GM12864 (cell line): ENCODE results near the gene ZNF606.

Experiments
- DNase-seq: peaks from one replicate; pipeline ENCODE4 v3.0.0-alpha.2; 2011; ENCODE audit warnings: low read depth
- H3K4me3 ChIP-seq: 2 replicates; pipeline ENCODE4 v1.5.1; 2011; ENCODE audit warnings: mild to moderate bottlenecking, low read depth, low read length, control low read depth
- CTCF ChIP-seq: IDR thresholded peaks from 2 replicates; pipeline ENCODE4 v1.5.1; 2011; ENCODE audit warnings: low read depth, mild to moderate bottlenecking, moderate library complexity, low read length, control low read depth, inconsistent platforms; ENCODE audit errors: missing control alignments

Gene ZNF606

GRCh38 chr19:57954996-57955395 is 47.6 kb downstream of the ZNF606 start:
- DNase-seq: no peak
- TF ChIP-seq CTCF: no peak
- no peak overlapping the region for H3K4me3 ChIP-seq

DNA sequence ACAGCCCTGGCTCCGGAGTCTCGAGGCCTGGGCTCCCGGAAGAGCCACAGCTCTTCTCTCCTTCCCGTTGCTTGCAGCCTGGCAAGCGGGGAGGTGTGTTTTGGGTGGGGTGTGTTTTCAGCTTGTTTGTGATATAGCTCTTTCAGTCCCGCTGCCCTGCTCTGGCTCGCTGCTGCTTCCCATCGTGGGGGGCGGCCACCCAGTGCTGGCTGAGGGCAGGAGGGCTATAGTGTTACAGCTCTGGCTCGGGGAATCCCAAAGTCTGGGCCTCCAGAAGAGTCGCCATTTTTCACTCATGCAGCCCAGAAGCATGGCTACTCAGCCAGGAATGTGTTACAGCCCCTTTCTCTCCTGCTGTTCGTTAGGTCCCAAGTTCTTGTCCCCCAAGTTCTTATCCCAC is 52.9 kb downstream of the ZNF606 start:
- no peak for DNase-seq
- H3K4me3 ChIP-seq: no peak overlapping the region
- TF ChIP-seq CTCF: no peak

GRCh38 chr19:57949296-57949695 is 53.3 kb downstream of the ZNF606 start:
- no peak overlapping the region for H3K4me3 ChIP-seq

DNA sequence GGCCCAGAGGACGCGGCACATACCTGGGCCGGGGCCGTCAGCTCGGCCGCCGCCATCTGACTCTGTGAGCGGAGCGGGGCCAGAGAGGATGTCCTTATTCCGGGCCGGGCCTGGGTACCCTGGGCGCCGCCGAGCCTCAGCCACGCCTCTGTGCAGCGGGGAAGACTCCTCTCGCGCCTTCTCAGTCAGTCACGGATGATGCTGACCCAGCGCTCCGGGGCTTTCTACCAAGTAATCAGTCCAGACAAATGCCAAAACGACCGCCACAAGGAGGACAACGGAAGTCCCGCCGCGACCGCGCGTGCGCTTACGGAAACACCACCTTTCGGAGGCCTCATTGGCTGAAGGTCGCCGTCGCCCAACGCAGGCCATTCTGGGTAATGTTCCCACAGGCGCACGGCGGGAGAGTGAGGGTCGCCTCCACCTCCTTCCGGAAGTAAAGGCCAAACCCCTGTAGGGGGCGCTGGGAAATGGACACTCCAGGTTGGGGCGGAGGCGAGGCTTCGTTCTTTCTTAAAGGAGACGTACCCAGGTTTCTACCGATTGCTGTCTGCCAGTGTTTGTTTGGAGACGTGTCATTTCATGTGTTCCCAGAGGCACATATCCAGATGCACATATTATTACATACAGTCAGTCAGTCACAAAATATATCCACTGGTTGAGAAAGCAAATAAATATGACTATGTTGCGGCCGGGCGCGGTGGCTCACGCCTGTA is 55.0 kb downstream of the ZNF606 start, which contains the start of gene ZNF256:
TSS of gene ZNF256 (minus strand) at position 288 of the 716 bp plus-strand sequence. CDS start at position 56, 232 bp downstream.
- peak; percentile 84 for DNase-seq
- peak within 1 kb of the TSS; percentile 69 for H3K4me3 ChIP-seq
- TF ChIP-seq CTCF: peak; percentile 59

More at GRCh38 chr19:57949296-57949695, 53.3 kb downstream of the ZNF606 start:
- DNase-seq: no peak
- no peak for TF ChIP-seq CTCF

- no peak for DNase-seq
- peak overlapping the region; percentile 69 for H3K4me3 ChIP-seq
- no peak for TF ChIP-seq CTCF
Observed at GRCh38 chr19:57947088-57947418, 55.6 kb downstream of the ZNF606 start.

DNA sequence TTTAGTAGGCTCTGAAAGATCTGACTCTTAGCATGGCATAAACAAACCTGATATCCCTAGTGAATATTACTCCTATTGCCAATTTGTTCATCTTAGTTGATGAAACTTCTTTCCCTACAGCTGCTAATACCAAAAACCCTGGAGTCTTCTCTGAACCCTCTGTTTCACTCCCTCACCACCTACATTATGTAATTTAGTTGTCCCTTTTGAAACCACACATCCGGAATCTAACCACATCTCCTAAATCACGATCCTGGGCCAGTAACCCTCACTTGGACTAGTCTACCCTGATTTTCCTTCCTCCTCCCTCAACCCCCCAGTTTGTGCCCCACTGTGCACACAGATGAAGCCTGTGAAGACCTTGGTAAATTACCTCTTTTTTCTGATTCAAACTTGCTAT is 56.3 kb downstream of the ZNF606 start:
- H3K4me3 ChIP-seq: peak overlapping the region; percentile 69; the same call in 1 of the 2 replicates
- no peak for TF ChIP-seq CTCF
- DNase-seq: no peak

- no peak for DNase-seq
Observed at GRCh38 chr19:57941593-57941992, 61.0 kb downstream of the ZNF606 start.

More at GRCh38 chr19:57941593-57941992, 61.0 kb downstream of the ZNF606 start:
- no peak for TF ChIP-seq CTCF
- no peak overlapping the region for H3K4me3 ChIP-seq
